ENCODE results near the gene VRK3.

DNA sequence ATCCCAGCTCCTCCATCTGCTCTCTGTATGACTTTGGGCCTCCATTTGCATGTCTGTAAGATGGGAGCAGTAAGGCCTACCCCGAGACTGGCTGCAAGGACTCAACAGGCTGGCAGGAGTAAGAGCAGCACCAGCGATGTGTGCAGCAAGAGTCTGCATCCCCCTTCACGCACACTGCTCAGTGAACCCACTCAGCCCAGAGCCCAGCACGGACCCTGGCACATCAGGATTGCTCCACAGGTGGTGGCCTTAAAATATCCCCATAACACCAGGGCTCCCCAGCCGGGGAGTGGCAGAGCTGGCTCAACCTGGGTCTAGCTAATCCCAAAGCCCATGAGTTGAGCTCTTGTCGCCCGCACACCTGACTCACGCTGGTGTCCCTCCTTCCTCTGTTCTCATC, 23.4 kb downstream of the VRK3 start:
- TF ChIP-seq CTCF (IDR thresholded peaks at IDR 0.05; ENCODE audit: poor library complexity, severe bottlenecking) (no peak), TAF1 (IDR thresholded peaks at IDR 0.05; ENCODE audit: low read depth) (no peak)

Measured in neural cell (in vitro differentiated cells).